OCI-M2 (cell line): ENCODE data around the gene ARAP1.

ENCODE experiments used
- DNase-seq: peaks from one replicate; lab custom pipeline; 2025; ENCODE audit not compliant: unreplicated experiment; lab: John Stamatoyannopoulos, UW

The ARAP1 gene

GRCh38 chr11:72705442-72706365, 46.5 kb downstream of the ARAP1 start:
- DNase-seq: no peak

GRCh38 chr11:72704783-72705265, 47.4 kb downstream of the ARAP1 start:
- no peak for DNase-seq

GRCh38 chr11:72704028-72704782, 48.0 kb downstream of the ARAP1 start:
- DNase-seq: no peak

GRCh38 chr11:72703267-72704008, 48.8 kb downstream of the ARAP1 start:
- no peak for DNase-seq

- DNase-seq: no peak
These were observed 49.5 kb downstream of the ARAP1 start for GRCh38 chr11:72702577-72703241.

- no peak for DNase-seq
These were observed 50.1 kb downstream of the ARAP1 start for GRCh38 chr11:72702096-72702495.

GRCh38 chr11:72701466-72701865, 50.7 kb downstream of the ARAP1 start:
- DNase-seq: no peak

GRCh38 chr11:72700146-72700545, 52.1 kb downstream of the ARAP1 start:
- no peak for DNase-seq

- DNase-seq: no peak
These were observed 54.4 kb downstream of the ARAP1 start for GRCh38 chr11:72697814-72698213.

GRCh38 chr11:72696866-72697700, 55.1 kb downstream of the ARAP1 start:
- no peak for DNase-seq

- DNase-seq: no peak
These were observed 56.9 kb downstream of the ARAP1 start for GRCh38 chr11:72695354-72695753.

GRCh38 chr11:72693271-72693968, 58.8 kb downstream of the ARAP1 start:
- DNase-seq: no peak

GRCh38 chr11:72692498-72693237, 59.5 kb downstream of the ARAP1 start:
- no peak for DNase-seq

- no peak for DNase-seq
These were observed 62.0 kb downstream of the ARAP1 start for GRCh38 chr11:72690166-72690565.

GRCh38 chr11:72688929-72689328, 63.3 kb downstream of the ARAP1 start:
- no peak for DNase-seq

GRCh38 chr11:72688486-72688885, 63.7 kb downstream of the ARAP1 start:
- DNase-seq: no peak

- no peak for DNase-seq
These were observed 64.9 kb downstream of the ARAP1 start for GRCh38 chr11:72687326-72687725.

- no peak for DNase-seq
These were observed 65.5 kb downstream of the ARAP1 start for GRCh38 chr11:72686639-72687220.
